ENCODE measurements around the gene TMEM54. TPM values are rescaled to one million over a fixed set of nuclear protein-coding genes. Genes with fewer than 3 reads are reported as not detected.

TMEM54 gene
- total RNA-seq, 4 donors from 2014 or later, result 32.6 to 158 (median 101) TPM

GRCh38 chr1:32934535-32934934 lies 33.3 kb upstream of the TMEM54 start:
- H3K27me3 ChIP-seq, result no peaks in the 10 kb centered on the region
- WGBS, 2 donors, result 93% methylated on average over 10 of the region's 10 CpGs
- DNase-seq, result no peak
- peak overlapping the region in 2 of 3 donors; percentile 12 to 57 for H3K27ac ChIP-seq
- H3K4me1 ChIP-seq, result peaks cover 0 to 5% of the 10 kb centered on the region in 2 donors
- no peak overlapping the region for H3K4me3 ChIP-seq (replicated peaks in 1 of 3)
- TF ChIP-seq, protein P1, sequence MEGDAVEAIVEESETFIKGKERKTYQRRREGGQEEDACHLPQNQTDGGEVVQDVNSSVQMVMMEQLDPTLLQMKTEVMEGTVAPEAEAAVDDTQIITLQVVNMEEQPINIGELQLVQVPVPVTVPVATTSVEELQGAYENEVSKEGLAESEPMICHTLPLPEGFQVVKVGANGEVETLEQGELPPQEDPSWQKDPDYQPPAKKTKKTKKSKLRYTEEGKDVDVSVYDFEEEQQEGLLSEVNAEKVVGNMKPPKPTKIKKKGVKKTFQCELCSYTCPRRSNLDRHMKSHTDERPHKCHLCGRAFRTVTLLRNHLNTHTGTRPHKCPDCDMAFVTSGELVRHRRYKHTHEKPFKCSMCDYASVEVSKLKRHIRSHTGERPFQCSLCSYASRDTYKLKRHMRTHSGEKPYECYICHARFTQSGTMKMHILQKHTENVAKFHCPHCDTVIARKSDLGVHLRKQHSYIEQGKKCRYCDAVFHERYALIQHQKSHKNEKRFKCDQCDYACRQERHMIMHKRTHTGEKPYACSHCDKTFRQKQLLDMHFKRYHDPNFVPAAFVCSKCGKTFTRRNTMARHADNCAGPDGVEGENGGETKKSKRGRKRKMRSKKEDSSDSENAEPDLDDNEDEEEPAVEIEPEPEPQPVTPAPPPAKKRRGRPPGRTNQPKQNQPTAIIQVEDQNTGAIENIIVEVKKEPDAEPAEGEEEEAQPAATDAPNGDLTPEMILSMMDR (IDR thresholded peaks at IDR 0.05), result no peak
- no peak for TF ChIP-seq POLR2A (IDR thresholded peaks at IDR 0.05)
- H3K9me3 ChIP-seq, result no peaks in the 10 kb centered on the region
- H3K36me3 ChIP-seq, result peaks cover 13 to 17% of the 10 kb centered on the region in 2 donors
- intact Hi-C loops (cut with DNase I), result loop anchor here (5.0 to 10.0 kb wide), 2 partner anchors 123 to 150 kb away; partner anchors contain the start of gene AZIN2

DNA sequence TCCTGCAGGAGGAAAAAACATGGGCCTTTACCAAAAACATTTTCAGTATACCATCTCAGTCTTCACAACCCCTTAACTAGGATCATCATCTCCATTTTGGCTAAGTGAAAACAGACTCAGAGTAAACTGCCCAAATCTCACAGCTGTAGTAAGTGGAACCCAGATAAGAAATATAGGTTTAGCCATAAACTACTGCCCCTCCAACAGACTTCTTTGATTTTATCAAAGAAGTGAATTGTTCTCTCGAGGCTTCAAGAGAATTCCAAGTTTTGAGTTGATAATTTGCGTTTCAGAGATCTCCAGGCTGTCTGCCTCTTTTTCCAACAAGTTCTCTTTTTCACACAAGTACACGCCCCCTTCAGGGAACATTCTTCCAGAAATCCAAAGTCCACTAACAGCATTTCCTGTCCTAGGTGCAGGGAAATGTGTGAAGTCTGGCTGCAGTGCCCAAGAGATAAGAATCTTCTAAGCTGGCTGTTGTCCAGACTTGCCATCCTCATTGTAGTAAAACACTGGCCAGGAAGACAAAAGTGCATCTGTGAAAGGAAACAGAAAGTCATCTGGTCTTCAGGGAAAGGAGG lies 32.6 kb upstream of the TMEM54 start:
- H3K4me3 ChIP-seq (replicated peaks in 1 of 3), result no peak overlapping the region
- peaks cover 13 to 17% of the 10 kb centered on the region in 2 donors for H3K36me3 ChIP-seq
- TF ChIP-seq, protein P1 (IDR thresholded peaks at IDR 0.05), result peak in 2 of 6 experiments; percentile 4 to 14
- no peak for TF ChIP-seq POLR2A (IDR thresholded peaks at IDR 0.05)
- no peaks in the 10 kb centered on the region for H3K27me3 ChIP-seq
- no peak for DNase-seq
- WGBS, 2 donors, result 56 to 61% methylated on average over 3 of the region's 3 CpGs
- intact Hi-C loops (cut with DNase I), result loop anchor here (5.0 to 10.0 kb wide), 2 partner anchors 123 to 151 kb away; partner anchors contain the start of gene AZIN2
- H3K4me1 ChIP-seq, result peaks cover 0 to 5% of the 10 kb centered on the region in 2 donors
- peak overlapping the region in 2 of 3 donors; percentile 32 to 57 for H3K27ac ChIP-seq
- no peaks in the 10 kb centered on the region for H3K9me3 ChIP-seq

DNA sequence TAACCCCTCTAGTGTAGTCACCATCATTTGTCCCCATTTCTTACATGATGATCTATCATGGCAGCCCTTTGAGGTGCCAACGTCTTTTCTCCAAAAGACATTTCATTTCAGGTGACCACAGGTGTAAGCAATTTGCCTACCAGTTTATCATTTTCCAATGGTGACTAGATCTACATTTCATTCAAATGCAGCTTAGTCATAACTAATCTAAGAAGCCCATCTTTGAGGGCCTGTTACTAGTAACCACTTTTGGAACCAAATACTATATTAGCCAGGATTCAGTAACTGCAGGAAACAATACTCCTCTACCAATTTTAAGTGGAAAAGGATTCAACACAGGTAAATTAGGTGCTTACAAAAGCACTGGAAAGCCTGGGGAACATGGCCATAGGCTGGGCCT lies 30.6 kb upstream of the TMEM54 start:
- H3K36me3 ChIP-seq, result peaks cover 5 to 6% of the 10 kb centered on the region in 2 donors
- H3K4me1 ChIP-seq, result peaks cover 0 to 5% of the 10 kb centered on the region in 2 donors
- DNase-seq, result no peak
- no peaks in the 10 kb centered on the region for H3K27me3 ChIP-seq
- no peak overlapping the region for H3K4me3 ChIP-seq (replicated peaks in 1 of 3)
- WGBS, 2 donors, result 83 to 96% methylated on average over 1 of the region's 1 CpG
- no peak for TF ChIP-seq POLR2A (IDR thresholded peaks at IDR 0.05)
- TF ChIP-seq, protein P1 (IDR thresholded peaks at IDR 0.05), result no peak
- H3K27ac ChIP-seq, result no peak overlapping the region
- intact Hi-C loops (cut with DNase I), result loop anchor here (5.0 to 10.0 kb wide), 2 partner anchors 126 to 153 kb away; partner anchors contain the start of gene AZIN2
- no peaks in the 10 kb centered on the region for H3K9me3 ChIP-seq

GRCh38 chr1:32929366-32929765 lies 28.2 kb upstream of the TMEM54 start:
- H3K36me3 ChIP-seq, result no peaks in the 10 kb centered on the region
- TF ChIP-seq, protein P1 (IDR thresholded peaks at IDR 0.05), result no peak
- TF ChIP-seq POLR2A (IDR thresholded peaks at IDR 0.05), result no peak
- H3K27me3 ChIP-seq, result no peaks in the 10 kb centered on the region
- WGBS, 2 donors, result 60 to 70% methylated on average over 2 of the region's 2 CpGs
- intact Hi-C loops (cut with DNase I), result no loop called here
- peaks cover 13 to 18% of the 10 kb centered on the region in 2 donors for H3K4me1 ChIP-seq
- H3K9me3 ChIP-seq, result no peaks in the 10 kb centered on the region
- no peak overlapping the region for H3K27ac ChIP-seq
- DNase-seq, result no peak
- no peak overlapping the region for H3K4me3 ChIP-seq (replicated peaks in 1 of 3)

- no peak for DNase-seq
- H3K4me1 ChIP-seq, result peaks cover 13 to 16% of the 10 kb centered on the region in 2 donors
- intact Hi-C loops (cut with DNase I), result no loop called here
- no peak overlapping the region for H3K27ac ChIP-seq
- 91 to 94% methylated on average over 8 of the region's 8 CpGs for WGBS, 2 donors
- H3K9me3 ChIP-seq, result no peaks in the 10 kb centered on the region
- H3K27me3 ChIP-seq, result no peaks in the 10 kb centered on the region
- no peak overlapping the region for H3K4me3 ChIP-seq (replicated peaks in 1 of 3)
- no peaks in the 10 kb centered on the region for H3K36me3 ChIP-seq
- TF ChIP-seq POLR2A (IDR thresholded peaks at IDR 0.05), result no peak
- TF ChIP-seq, protein P1 (IDR thresholded peaks at IDR 0.05), result no peak
Observed at GRCh38 chr1:32928715-32929114, 27.5 kb upstream of the TMEM54 start.
